Natural killer cell (primary cell): ENCODE results near the gene POU6F2. TPM values are rescaled to one million over a fixed set of nuclear protein-coding genes. Genes with fewer than 3 reads are reported as not detected.

Experiments
- ATAC-seq, 3 donors: fragments of 150-1000 bp in 2 of 3; fragments of 200-7000 bp in 1 of 3; cut with Tn5 transposase; 1 replicate in 1 of 3; 2 replicates in 2 of 3; pipeline ENCODE4 v1.10.0; 2021; ENCODE audit warnings: mild to moderate bottlenecking in 2 of 3, moderate library complexity in 2 of 3
- DNase-seq, 2 donors: peaks; one replicate each; pipeline versions ENCODE4 v3.0.0 to v3.0.0-alpha.2; 2013 to 2021; ENCODE audit warnings: mixed read lengths in 1 of 2
- H3K27ac ChIP-seq: one replicate; pipeline ENCODE4 v1.5.1; 2013; ENCODE audit warnings: mild to moderate bottlenecking, low read length
- H3K27me3 ChIP-seq: one replicate; pipeline ENCODE4 v1.6.1; 2013; ENCODE audit warnings: low read length; ENCODE audit not compliant: control insufficient read depth, insufficient read depth
- H3K36me3 ChIP-seq: one replicate; pipeline ENCODE4 v1.6.1; 2013; ENCODE audit warnings: low read length; ENCODE audit not compliant: control insufficient read depth, insufficient read depth
- H3K4me1 ChIP-seq: one replicate; pipeline ENCODE4 v1.6.1; 2013; ENCODE audit warnings: low read length; ENCODE audit not compliant: control insufficient read depth, insufficient read depth
- H3K4me3 ChIP-seq: one replicate; pipeline ENCODE4 v1.5.1; 2013; ENCODE audit warnings: low read length
- H3K9me3 ChIP-seq: one replicate; pipeline ENCODE4 v1.6.1; 2013; ENCODE audit warnings: low read length; ENCODE audit not compliant: control insufficient read depth, insufficient read depth
- H3K27ac Mint-ChIP-seq, 2 donors: one replicate each; pipeline ENCODE4 v1.8.0; 2022; ENCODE audit warnings: mild to moderate bottlenecking in 2 of 2, mixed read lengths in 2 of 2, moderate library complexity in 1 of 2
- H3K27me3 Mint-ChIP-seq, 2 donors: one replicate each; pipeline ENCODE4 v1.8.0; 2022; ENCODE audit warnings: low read depth in 2 of 2, mixed read lengths in 2 of 2
- H3K36me3 Mint-ChIP-seq: one replicate; pipeline ENCODE4 v1.8.0; 2022; ENCODE audit warnings: mixed read lengths
- H3K4me1 Mint-ChIP-seq, 2 donors: one replicate each; pipeline ENCODE4 v1.8.0; 2022; ENCODE audit warnings: mixed read lengths in 2 of 2
- H3K4me3 Mint-ChIP-seq: one replicate; pipeline ENCODE4 v1.8.0; 2022; ENCODE audit warnings: mild to moderate bottlenecking, moderate library complexity, mixed read lengths
- H3K9me3 Mint-ChIP-seq, 2 donors: one replicate each; pipeline ENCODE4 v1.8.0; 2022; ENCODE audit warnings: mixed read lengths in 2 of 2
- CTCF ChIP-seq: fragments of 200-600 bp; IDR thresholded peaks from one replicate; pipeline ENCODE4 v1.8.0; 2022; ENCODE audit warnings: antibody characterized with exemption
- WGBS: methylation state at CpG from one replicate; pipeline ENCODE4 v1.1.7; 2013; ENCODE audit warnings: missing lambda C conversion rate; ENCODE audit not compliant: insufficient coverage; 5-methylcytosine and 5-hydroxymethylcytosine counted together
- intact Hi-C: fragments of 100-400 bp; cut with micrococcal nuclease; formaldehyde crosslinking; loops from one replicate; pipeline ENCODE4 v1.14.2; 2022
- total RNA-seq, 4 donors: library from RNA; stranded (reverse); fragments of 120-200 nt in 1 of 4; gene quantifications; one replicate each; pipeline versions ENCODE4 v1.2.3 to v1.2.4, GENCODE V29; 2013 to 2022

Gene POU6F2
- total RNA-seq, 3 donors from 2014 or later (not counting 1 experiment from before 2014, with no cell fraction given), result 0.28 to 0.29 TPM; not detected in 1

GRCh38 chr7:39172137-39172536, 194.4 kb downstream of the POU6F2 start:
- Histone ChIP-seq H3K27me3 (no peaks in the 10 kb centered on the region), H3K27ac (no peak overlapping the region), H3K4me1 (no peaks in the 10 kb centered on the region), H3K4me3 (no peak overlapping the region), H3K9me3 (no peaks in the 10 kb centered on the region), H3K36me3 (no peaks in the 10 kb centered on the region)
- H3K9me3 Mint-ChIP-seq, result peaks cover 0 to 2% of the 10 kb centered on the region in 2 donors
- ATAC-seq (no peak), DNase-seq (no peak)
- H3K27ac Mint-ChIP-seq, result no peak overlapping the region
- no peaks in the 10 kb centered on the region for H3K4me1 Mint-ChIP-seq
- H3K27me3 Mint-ChIP-seq, result peaks cover 0 to 8% of the 10 kb centered on the region in 2 donors
- intact Hi-C loops, result no loop called here
- H3K4me3 Mint-ChIP-seq, result no peak overlapping the region
- 92% methylated on average over 1 of the region's 1 CpG for whole genome bisulfite sequencing
- H3K36me3 Mint-ChIP-seq, result no peaks in the 10 kb centered on the region
- TF ChIP-seq CTCF, result no peak

DNA sequence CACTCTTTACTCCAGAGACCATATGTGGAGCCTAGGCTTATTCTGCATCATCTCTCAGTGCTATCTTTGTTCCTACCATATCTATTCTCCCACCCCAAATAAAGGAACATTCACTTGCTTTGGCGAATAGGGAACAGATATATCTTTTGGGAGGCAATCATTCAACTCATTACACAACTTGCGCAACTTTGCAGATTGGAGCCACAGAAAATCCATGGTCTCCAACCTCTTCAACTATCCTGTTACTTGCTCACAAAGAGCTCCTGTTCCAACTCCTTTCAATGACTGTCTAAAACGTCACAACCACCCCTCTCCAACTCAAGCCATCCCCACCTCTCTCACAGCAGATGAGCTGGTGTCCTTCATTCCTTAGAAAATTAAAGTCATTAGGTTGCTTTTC, 203.7 kb downstream of the POU6F2 start:
- Histone ChIP-seq H3K27ac (no peak overlapping the region), H3K9me3 (no peaks in the 10 kb centered on the region), H3K27me3 (no peaks in the 10 kb centered on the region), H3K4me1 (no peaks in the 10 kb centered on the region), H3K36me3 (no peaks in the 10 kb centered on the region), H3K4me3 (no peak overlapping the region)
- Mint-ChIP-seq H3K36me3 (no peaks in the 10 kb centered on the region), H3K27me3 (no peaks in the 10 kb centered on the region), H3K4me1 (no peaks in the 10 kb centered on the region), H3K9me3 (no peaks in the 10 kb centered on the region), H3K27ac (no peak overlapping the region), H3K4me3 (no peak overlapping the region)
- DNase-seq, result no peak
- intact Hi-C loops, result no loop called here
- no peak for TF ChIP-seq CTCF
- no peak for ATAC-seq
- WGBS, result 88% methylated on average over 3 of the region's 3 CpGs

DNA sequence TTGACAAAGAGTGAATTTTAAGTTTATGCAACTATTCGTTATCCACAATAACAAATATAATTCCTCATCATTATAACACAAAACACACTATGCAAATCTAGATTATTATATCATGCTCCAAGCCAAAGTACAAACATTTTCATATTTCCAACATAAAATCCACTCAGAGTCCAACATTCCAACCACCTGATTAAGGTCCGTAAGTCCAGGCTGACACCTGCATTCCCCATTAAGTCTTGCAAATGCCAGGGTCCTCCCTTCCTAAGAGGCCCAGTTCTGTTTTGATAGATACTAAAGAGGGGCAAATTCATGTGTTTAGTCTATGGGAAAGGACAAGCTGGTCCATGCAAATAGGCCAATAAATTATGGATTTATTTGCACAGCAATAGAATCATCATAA, 206.1 kb downstream of the POU6F2 start:
- Mint-ChIP-seq H3K27me3 (peaks cover 0 to 3% of the 10 kb centered on the region in 2 donors), H3K4me3 (no peak overlapping the region), H3K27ac (no peak overlapping the region), H3K36me3 (no peaks in the 10 kb centered on the region), H3K9me3 (no peaks in the 10 kb centered on the region), H3K4me1 (no peaks in the 10 kb centered on the region)
- H3K4me3 ChIP-seq, result no peak overlapping the region
- DNase-seq (no peak), ATAC-seq (no peak)
- no peaks in the 10 kb centered on the region for H3K9me3 ChIP-seq
- intact Hi-C loops, result no loop called here
- no peaks in the 10 kb centered on the region for H3K27me3 ChIP-seq
- no peak for TF ChIP-seq CTCF
- H3K27ac ChIP-seq, result no peak overlapping the region
- no peaks in the 10 kb centered on the region for H3K36me3 ChIP-seq
- H3K4me1 ChIP-seq, result no peaks in the 10 kb centered on the region
- 87% methylated on average over 2 of the region's 2 CpGs for WGBS

- Histone ChIP-seq H3K9me3 (no peaks in the 10 kb centered on the region), H3K27ac (no peak overlapping the region), H3K27me3 (no peaks in the 10 kb centered on the region), H3K36me3 (no peaks in the 10 kb centered on the region), H3K4me1 (no peaks in the 10 kb centered on the region), H3K4me3 (no peak overlapping the region)
- peaks cover 4 to 7% of the 10 kb centered on the region in 2 donors for H3K27me3 Mint-ChIP-seq
- 49% methylated on average over 3 of the region's 3 CpGs for WGBS
- H3K4me3 Mint-ChIP-seq, result no peak overlapping the region
- no peak overlapping the region for H3K27ac Mint-ChIP-seq
- no peaks in the 10 kb centered on the region for H3K9me3 Mint-ChIP-seq
- TF ChIP-seq CTCF, result no peak
- ATAC-seq, result no peak
- no peaks in the 10 kb centered on the region for H3K36me3 Mint-ChIP-seq
- intact Hi-C loops, result no loop called here
- H3K4me1 Mint-ChIP-seq, result no peaks in the 10 kb centered on the region
- DNase-seq, result no peak
Measured at GRCh38 chr7:39184391-39184790, 206.7 kb downstream of the POU6F2 start.
